CD14-positive monocyte (primary cell): Measurements from ENCODE around the gene F11R. TPM values are rescaled to one million over a fixed set of nuclear protein-coding genes. Genes with fewer than 3 reads are reported as not detected.

ENCODE experiments used
- DNase-seq, 3 donors: peaks; one replicate each; pipeline ENCODE4 v3.0.0-alpha.2; 2011 to 2022
- H2AFZ ChIP-seq: 2 replicates; pipeline ENCODE4 v1.6.0; 2012; ENCODE audit warnings: mild to moderate bottlenecking, low read depth, low read length, inconsistent platforms; ENCODE audit not compliant: insufficient read depth, poor library complexity, severe bottlenecking
- H3K27ac ChIP-seq, 2 donors: 1 replicate in 1 of 2; 2 replicates in 1 of 2; pipeline ENCODE4 v1.5.1; 2012 to 2013; ENCODE audit warnings: low read length in 2 of 2, control low read depth in 1 of 2, inconsistent platforms in 1 of 2, low read depth in 1 of 2, mild to moderate bottlenecking in 1 of 2
- H3K27me3 ChIP-seq, 2 donors: one replicate each; pipeline versions ENCODE4 v1.6.0 to v1.6.1; 2011 to 2013; ENCODE audit warnings: low read length in 2 of 2; ENCODE audit not compliant: control insufficient read depth in 2 of 2, insufficient read depth in 2 of 2
- H3K36me3 ChIP-seq, 2 donors: replicated peaks in 1 of 2; 1 replicate in 1 of 2; 2 replicates in 1 of 2; pipeline versions ENCODE4 v1.5.1 to v1.6.1; 2012 to 2013; ENCODE audit warnings: low read length in 2 of 2, control low read depth in 1 of 2, inconsistent platforms in 1 of 2, mild to moderate bottlenecking in 1 of 2; ENCODE audit not compliant: insufficient read depth in 2 of 2, control insufficient read depth in 1 of 2
- H3K4me1 ChIP-seq, 2 donors: 1 replicate in 1 of 2; 2 replicates in 1 of 2; pipeline versions ENCODE4 v1.5.1 to v1.6.1; 2012 to 2013; ENCODE audit warnings: low read length in 2 of 2, control low read depth in 1 of 2, inconsistent platforms in 1 of 2, mild to moderate bottlenecking in 1 of 2, moderate library complexity in 1 of 2; ENCODE audit not compliant: insufficient read depth in 2 of 2, control insufficient read depth in 1 of 2
- H3K4me2 ChIP-seq: replicated peaks from 2 replicates; pipeline ENCODE3; 2012; ENCODE audit warnings: low read length, moderate library complexity, mild to moderate bottlenecking; ENCODE audit not compliant: poor library complexity, severe bottlenecking; ENCODE audit errors: extremely low read depth
- H3K4me3 ChIP-seq, 3 experiments: fragments of 200-600 bp in 1 of 3; sonication (generic) in 1 of 3; replicated peaks in 1 of 3; 1 replicate in 2 of 3; 2 replicates in 1 of 3; pipeline ENCODE4 v1.5.1; 2011 to 2013; ENCODE audit warnings: low read length in 3 of 3, mild to moderate bottlenecking in 3 of 3, control low read depth in 2 of 3, low read depth in 2 of 3, inconsistent platforms in 1 of 3, moderate library complexity in 1 of 3
- H3K79me2 ChIP-seq: 2 replicates; pipeline ENCODE4 v1.6.0; 2012; ENCODE audit warnings: mild to moderate bottlenecking, control low read depth, inconsistent platforms, low read length, moderate library complexity; ENCODE audit not compliant: insufficient read depth
- H3K9ac ChIP-seq: 2 replicates; pipeline ENCODE4 v1.6.0; 2017; ENCODE audit warnings: low read length, mild to moderate bottlenecking; ENCODE audit not compliant: insufficient read depth, poor library complexity, severe bottlenecking
- H3K9me3 ChIP-seq, 2 donors: replicated peaks in 1 of 2; 1 replicate in 1 of 2; 2 replicates in 1 of 2; pipeline versions ENCODE4 v1.5.1 to v1.6.1; 2012 to 2013; ENCODE audit warnings: low read length in 2 of 2, control low read depth in 1 of 2; ENCODE audit not compliant: control insufficient read depth in 1 of 2, insufficient read depth in 1 of 2
- H4K20me1 ChIP-seq: 2 replicates; pipeline ENCODE4 v1.6.0; 2012; ENCODE audit warnings: mild to moderate bottlenecking, low read length, control low read depth, moderate library complexity; ENCODE audit not compliant: insufficient read depth
- H3K27ac Mint-ChIP-seq, 7 donors: one replicate each; pipeline ENCODE4 v1.8.0; 2020; ENCODE audit warnings: mild to moderate bottlenecking in 7 of 7, mixed read lengths in 7 of 7, moderate library complexity in 6 of 7, inconsistent platforms in 2 of 7
- H3K27me3 Mint-ChIP-seq, 3 donors: one replicate each; pipeline ENCODE4 v1.8.0; 2021 to 2022; ENCODE audit warnings: low read depth in 3 of 3, mild to moderate bottlenecking in 3 of 3, mixed read lengths in 3 of 3, moderate library complexity in 3 of 3, inconsistent platforms in 1 of 3
- H3K36me3 Mint-ChIP-seq, 2 donors: one replicate each; pipeline ENCODE4 v1.8.0; 2020; ENCODE audit warnings: mixed read lengths in 2 of 2, inconsistent platforms in 1 of 2, mild to moderate bottlenecking in 1 of 2
- H3K4me1 Mint-ChIP-seq: one replicate; pipeline ENCODE4 v1.8.0; 2020; ENCODE audit warnings: mild to moderate bottlenecking, mixed read lengths
- H3K4me3 Mint-ChIP-seq, 2 donors: one replicate each; pipeline ENCODE4 v1.8.0; 2020; ENCODE audit warnings: mild to moderate bottlenecking in 2 of 2, mixed read lengths in 2 of 2, moderate library complexity in 1 of 2
- H3K9me3 Mint-ChIP-seq, 7 donors: one replicate each; pipeline ENCODE4 v1.8.0; 2020 to 2022; ENCODE audit warnings: mixed read lengths in 7 of 7, mild to moderate bottlenecking in 6 of 7, moderate library complexity in 6 of 7, inconsistent platforms in 2 of 7
- CTCF ChIP-seq: fragments of 200-600 bp; IDR thresholded peaks from one replicate; pipeline ENCODE4 v1.8.0; 2022; ENCODE audit warnings: antibody characterized with exemption, mild to moderate bottlenecking
- WGBS: methylation state at CpG from one replicate; pipeline ENCODE4 v1.1.5; 2013; ENCODE audit warnings: missing lambda C conversion rate; ENCODE audit not compliant: insufficient coverage; 5-methylcytosine and 5-hydroxymethylcytosine counted together
- intact Hi-C, 2 donors: fragments of 100-400 bp; cut with micrococcal nuclease; formaldehyde crosslinking; loops; one replicate each; pipeline versions ENCODE4 v1.15.0 to v1.15.1; 2023
- polyA plus RNA-seq, 3 donors: library from polyadenylated mRNA; depleted of rRNA in 1 of 3; unstranded in 2 of 3; stranded (reverse) in 1 of 3; fragments of 300-500 nt in 2 of 3; fragments of >200 nt in 1 of 3; fragmentation: Illumina TruSeq in 2 of 3; gene quantifications; 1 replicate in 2 of 3; 2 replicates in 1 of 3; pipeline ENCODE4 v1.2.3, GENCODE V29; 2012 to 2021

Gene F11R
- polyA plus RNA-seq, 3 donors, result 28.8 to 58.0 (median 35.9) TPM

GRCh38 chr1:161048949-161049722 is 28.2 kb upstream of the F11R start:
- WGBS, result 89% methylated on average over 3 of the region's 5 CpGs
- Histone ChIP-seq H3K4me1 (peaks cover 43 to 59% of the 10 kb centered on the region in 2 donors), H3K9me3 (no peaks in the 10 kb centered on the region), H4K20me1 (peaks cover 52% of the 10 kb centered on the region), H3K36me3 (peaks cover 63 to 71% of the 10 kb centered on the region in 2 donors), H3K79me2 (peaks cover 64% of the 10 kb centered on the region), H3K4me3 (peak overlapping the region in 1 of 3 experiments; percentile 14), H3K27ac (peak overlapping the region; percentile 88 to 99), H3K9ac (peak overlapping the region; percentile 6), H2AFZ (no peak overlapping the region), H3K27me3 (no peaks in the 10 kb centered on the region), H3K4me2 (no peak overlapping the region)
- H3K4me1 Mint-ChIP-seq, result peaks cover 60% of the 10 kb centered on the region
- no peaks in the 10 kb centered on the region for H3K9me3 Mint-ChIP-seq
- DNase-seq, result no peak
- H3K27me3 Mint-ChIP-seq, result no peaks in the 10 kb centered on the region
- H3K4me3 Mint-ChIP-seq, result no peak overlapping the region
- intact Hi-C loops, result loop anchor here in 1 of 2 donors (5.0 kb wide), 1 partner anchor 88 kb away; no protein-coding TSS in a partner anchor
- H3K36me3 Mint-ChIP-seq, result peaks cover 66 to 73% of the 10 kb centered on the region in 2 donors
- no peak for TF ChIP-seq CTCF
- peak overlapping the region; percentile 99 to 100 (median 100) for H3K27ac Mint-ChIP-seq

DNA sequence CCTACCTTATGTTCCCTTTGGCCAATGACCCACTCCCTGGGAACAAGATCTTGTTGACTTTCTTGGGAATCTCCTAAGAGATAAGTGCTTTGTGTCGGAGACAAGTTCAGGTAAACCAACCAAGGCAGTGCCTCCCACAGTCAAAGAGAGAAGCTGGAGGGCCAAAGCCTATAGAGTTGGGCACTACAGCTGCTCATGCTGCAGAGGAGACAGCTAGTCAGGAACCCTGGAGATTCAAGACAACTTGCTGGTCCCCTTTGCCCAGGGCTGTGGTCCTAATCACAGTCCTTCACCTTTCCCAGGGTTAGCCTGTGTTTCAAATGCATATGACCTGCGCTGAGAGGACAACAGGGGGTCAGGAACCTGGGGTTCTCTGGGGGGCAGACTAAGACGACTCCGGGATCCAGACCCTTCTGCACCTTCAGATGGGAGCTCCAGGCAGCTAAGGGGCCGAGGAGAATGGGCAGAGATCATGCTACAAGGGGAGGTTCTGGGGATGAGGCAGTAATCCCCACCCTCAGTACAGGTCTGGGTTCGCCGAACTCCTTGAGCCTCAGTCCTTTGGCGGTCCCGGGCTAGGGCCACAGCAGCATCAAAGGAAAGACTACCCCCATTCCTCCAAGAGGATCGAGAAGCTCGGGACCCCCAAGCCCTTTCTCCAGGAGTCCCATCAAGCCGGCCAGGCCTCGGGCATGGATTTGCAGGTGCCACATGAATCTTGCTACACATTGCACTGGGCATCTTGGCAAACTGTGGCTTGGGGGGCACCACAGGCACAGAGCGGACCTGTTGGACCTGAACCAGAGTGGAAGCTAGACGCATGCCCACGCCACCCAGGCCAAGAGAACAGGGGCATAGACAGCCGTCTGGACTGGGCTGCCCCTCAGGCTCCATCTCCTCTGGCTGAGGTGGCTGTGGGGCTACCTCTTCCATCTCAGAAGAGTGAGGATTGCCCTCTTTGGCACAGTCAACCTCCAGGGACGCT is 26.8 kb upstream of the F11R start:
- DNase-seq, result peak in 1 of 3 donors; percentile 14
- H3K4me1 ChIP-seq, result peaks cover 50 to 70% of the 10 kb centered on the region in 2 donors
- Mint-ChIP-seq H3K4me1 (peaks cover 66% of the 10 kb centered on the region), H3K4me3 (peak overlapping the region; percentile 31 to 99), H3K27ac (peak overlapping the region; percentile 99 to 100 (median 100)), H3K36me3 (peaks cover 59 to 73% of the 10 kb centered on the region in 2 donors), H3K27me3 (no peaks in the 10 kb centered on the region), H3K9me3 (no peaks in the 10 kb centered on the region)
- H4K20me1 ChIP-seq, result peaks cover 44% of the 10 kb centered on the region
- peak overlapping the region; percentile 96 for H3K4me2 ChIP-seq
- peak overlapping the region; percentile 88 to 99 for H3K27ac ChIP-seq
- H3K9ac ChIP-seq, result peak overlapping the region; percentile 84
- H3K36me3 ChIP-seq, result peaks cover 55 to 65% of the 10 kb centered on the region in 2 donors
- no peak for TF ChIP-seq CTCF
- no peak overlapping the region for H2AFZ ChIP-seq
- peaks cover 64% of the 10 kb centered on the region for H3K79me2 ChIP-seq
- H3K9me3 ChIP-seq, result no peaks in the 10 kb centered on the region
- H3K27me3 ChIP-seq, result no peaks in the 10 kb centered on the region
- peak overlapping the region in 1 of 3 experiments; percentile 96 for H3K4me3 ChIP-seq
- WGBS, result 97% methylated on average over 14 of the region's 18 CpGs
- intact Hi-C loops, result loop anchor here (1.0 to 5.0 kb wide), 3 partner anchors 19 to 90 kb away; partner anchors contain the start of gene ARHGAP30 (in 1 of the 2)
